Endodermal cell (in vitro differentiated cells): ENCODE measurements around the gene TMEM116. TPM values are rescaled to one million over a fixed set of nuclear protein-coding genes. Genes with fewer than 3 reads are reported as not detected.

Experiments
- DNase-seq: peaks from one replicate; pipeline ENCODE4 v3.0.0-alpha.2; 2017
- H3K27ac ChIP-seq: 2 replicates; pipeline ENCODE4 v1.5.1; 2013; ENCODE audit warnings: mild to moderate bottlenecking, low read depth, low read length, moderate library complexity
- H3K27me3 ChIP-seq: 2 replicates; pipeline ENCODE4 v1.6.1; 2013; ENCODE audit warnings: mild to moderate bottlenecking, low read length, moderate library complexity; ENCODE audit not compliant: insufficient read depth, control insufficient read depth, poor library complexity, severe bottlenecking
- H3K36me3 ChIP-seq: 2 replicates; pipeline ENCODE4 v1.7.0; 2013; ENCODE audit warnings: mild to moderate bottlenecking, low read length, moderate library complexity; ENCODE audit not compliant: control insufficient read depth, insufficient read depth
- H3K4me1 ChIP-seq: one replicate; pipeline ENCODE4 v1.7.0; 2013; ENCODE audit warnings: low read length; ENCODE audit not compliant: control insufficient read depth, insufficient read depth
- H3K4me3 ChIP-seq: 2 replicates; pipeline ENCODE4 v1.5.1; 2013; ENCODE audit warnings: mild to moderate bottlenecking, low read length, moderate library complexity
- H3K9ac ChIP-seq: 2 replicates; pipeline ENCODE4 v1.6.1; 2013; ENCODE audit warnings: mild to moderate bottlenecking, low read length, moderate library complexity; ENCODE audit not compliant: poor library complexity, severe bottlenecking; ENCODE audit errors: extremely low read depth
- H3K9me3 ChIP-seq: 2 replicates; pipeline ENCODE4 v1.6.1; 2013; ENCODE audit warnings: mild to moderate bottlenecking, low read length, moderate library complexity; ENCODE audit not compliant: control insufficient read depth
- H3K27ac Mint-ChIP-seq: 2 replicates; pipeline ENCODE4 v1.8.0; 2020; ENCODE audit warnings: mixed read lengths
- H3K27me3 Mint-ChIP-seq: 2 replicates; pipeline ENCODE4 v1.8.0; 2021; ENCODE audit warnings: mild to moderate bottlenecking, mixed read lengths; ENCODE audit not compliant: insufficient read depth
- H3K36me3 Mint-ChIP-seq: 2 replicates; pipeline ENCODE4 v1.8.0; 2020; ENCODE audit warnings: low read depth, mixed read lengths
- H3K4me1 Mint-ChIP-seq: 2 replicates; pipeline ENCODE4 v1.8.0; 2020; ENCODE audit warnings: mixed read lengths
- H3K4me3 Mint-ChIP-seq: 2 replicates; pipeline ENCODE4 v1.8.0; 2020; ENCODE audit warnings: mild to moderate bottlenecking, moderate library complexity, mixed read lengths
- H3K9me3 Mint-ChIP-seq: 2 replicates; pipeline ENCODE4 v1.8.0; 2020; ENCODE audit warnings: mild to moderate bottlenecking, mixed read lengths
- CTCF ChIP-seq: fragments of 200-600 bp; sonication (generic); conservative IDR thresholded peaks from 2 replicates; pipeline ENCODE4 v1.5.0; 2021; ENCODE audit warnings: antibody characterized with exemption, mild to moderate bottlenecking
- WGBS, 2 experiments: methylation state at CpG; one replicate each; pipeline versions ENCODE4 v1.1.5 to v1.1.7; 2013; ENCODE audit warnings: missing lambda C conversion rate in 2 of 2, mixed read lengths in 1 of 2; ENCODE audit not compliant: insufficient coverage in 1 of 2, insufficient read length in 1 of 2; 5-methylcytosine and 5-hydroxymethylcytosine counted together
- total RNA-seq, 2 donors: library from RNA; stranded (reverse); fragmentation: NEBNext Ultra II Directional in 1 of 2; extraction: Animal tissue kit (Norgen Biotek cat#: 25700) in 1 of 2; gene quantifications; 2 replicates in 1 of 2; 3 replicates in 1 of 2; pipeline ENCODE4 v1.2.1, GENCODE V29; 2021

TMEM116 gene
- total RNA-seq, 2 donors from 2014 or later, result 13.1 to 17.0 TPM

GRCh38 chr12:111893287-111893686, 119.7 kb downstream of the TMEM116 start:
- Histone ChIP-seq H3K36me3 (peaks cover 83% of the 10 kb centered on the region), H3K27me3 (no peaks in the 10 kb centered on the region), H3K4me1 (no peaks in the 10 kb centered on the region), H3K9ac (no peak overlapping the region), H3K27ac (no peak overlapping the region), H3K4me3 (no peak overlapping the region), H3K9me3 (no peaks in the 10 kb centered on the region)
- Mint-ChIP-seq H3K27ac (no peak overlapping the region), H3K4me3 (no peak overlapping the region), H3K27me3 (no peaks in the 10 kb centered on the region), H3K4me1 (no peaks in the 10 kb centered on the region), H3K36me3 (peaks cover 69% of the 10 kb centered on the region), H3K9me3 (no peaks in the 10 kb centered on the region)
- TF ChIP-seq CTCF, result no peak
- 93 to 98% methylated on average over 2 of the region's 2 CpGs for WGBS, 2 experiments
- DNase-seq, result no peak

GRCh38 chr12:111887926-111888745, 124.8 kb downstream of the TMEM116 start:
- WGBS, 2 experiments, result 96 to 97% methylated on average over 9 to 11 of the region's 11 CpGs
- Histone ChIP-seq H3K4me1 (no peaks in the 10 kb centered on the region), H3K27ac (no peak overlapping the region), H3K9me3 (no peaks in the 10 kb centered on the region), H3K36me3 (peaks cover 98% of the 10 kb centered on the region), H3K27me3 (no peaks in the 10 kb centered on the region), H3K4me3 (no peak overlapping the region), H3K9ac (no peak overlapping the region)
- no peak overlapping the region for H3K27ac Mint-ChIP-seq
- no peaks in the 10 kb centered on the region for H3K4me1 Mint-ChIP-seq
- no peaks in the 10 kb centered on the region for H3K9me3 Mint-ChIP-seq
- TF ChIP-seq CTCF, result no peak
- H3K4me3 Mint-ChIP-seq, result no peak overlapping the region
- DNase-seq, result no peak
- no peaks in the 10 kb centered on the region for H3K27me3 Mint-ChIP-seq
- H3K36me3 Mint-ChIP-seq, result peaks cover 89% of the 10 kb centered on the region

DNA sequence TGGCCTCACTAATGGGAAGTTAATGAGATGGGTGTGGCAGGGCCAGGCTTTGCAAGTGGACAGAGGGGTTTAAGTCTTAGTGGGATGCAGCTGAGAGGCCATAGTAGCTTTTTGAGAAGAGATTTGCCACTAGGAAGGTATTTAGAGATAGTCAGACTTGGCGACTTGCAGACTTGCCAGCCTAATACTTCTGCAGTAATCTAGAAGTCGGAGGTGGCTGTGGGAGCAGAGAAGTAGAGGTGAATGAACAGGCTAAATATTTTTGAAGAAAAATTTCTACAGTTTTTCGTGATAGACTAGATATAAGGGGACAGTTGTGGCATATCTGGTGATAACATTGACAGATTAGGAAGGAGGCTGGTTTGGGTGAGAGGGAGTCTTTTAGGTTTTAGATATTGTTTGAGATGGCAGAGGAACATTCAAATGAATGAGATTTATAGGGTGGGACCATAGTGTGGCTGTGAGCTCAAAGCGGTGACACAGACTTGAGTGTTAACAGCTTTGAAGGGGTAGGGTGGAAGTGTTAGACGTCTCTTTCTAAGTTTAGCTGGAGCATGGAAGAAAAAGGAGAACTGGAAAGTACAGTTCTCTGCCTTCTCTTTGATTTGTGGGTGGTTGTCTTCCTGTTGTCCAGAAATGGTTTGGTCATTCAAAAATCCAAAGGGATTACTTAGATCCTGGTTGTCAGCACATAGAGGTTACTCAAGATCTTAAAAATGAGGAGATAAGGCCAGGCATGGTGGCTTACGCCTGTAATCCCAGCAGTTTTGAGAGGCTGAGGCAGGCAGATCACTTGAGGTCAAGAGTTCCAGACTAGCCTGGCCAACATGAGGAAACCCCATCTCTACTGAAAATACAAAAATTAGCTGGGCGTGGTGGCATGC, 126.1 kb downstream of the TMEM116 start:
- Histone ChIP-seq H3K9ac (no peak overlapping the region), H3K9me3 (no peaks in the 10 kb centered on the region), H3K4me3 (no peak overlapping the region), H3K27ac (no peak overlapping the region), H3K36me3 (peaks cover 95% of the 10 kb centered on the region), H3K4me1 (no peaks in the 10 kb centered on the region), H3K27me3 (no peaks in the 10 kb centered on the region)
- H3K27me3 Mint-ChIP-seq, result no peaks in the 10 kb centered on the region
- peaks cover 86% of the 10 kb centered on the region for H3K36me3 Mint-ChIP-seq
- TF ChIP-seq CTCF, result no peak
- peak overlapping the region; percentile 1 for H3K27ac Mint-ChIP-seq
- H3K9me3 Mint-ChIP-seq, result no peaks in the 10 kb centered on the region
- WGBS, 2 experiments, result 96 to 97% methylated on average over 6 to 7 of the region's 7 CpGs
- H3K4me1 Mint-ChIP-seq, result no peaks in the 10 kb centered on the region
- no peak overlapping the region for H3K4me3 Mint-ChIP-seq
- DNase-seq, result no peak
